WI38 (cell line): Measurements from ENCODE around the gene RAB40C.

Source experiments
- H3K4me3 ChIP-seq: 2 replicates; pipeline ENCODE4 v1.5.1; 2011; ENCODE audit warnings: low read depth, mild to moderate bottlenecking, control low read depth, low read length
- CTCF ChIP-seq: IDR thresholded peaks from 2 replicates; pipeline ENCODE4 v1.5.1; 2012; ENCODE audit warnings: low read depth, mild to moderate bottlenecking, control low read depth, low read length

The RAB40C gene

GRCh38 chr16:589658-590187 is at the start of gene RAB40C:
Gene RAB40C (plus strand): TSS chr16:590066. CDS start chr16:590292, 226 bp downstream.
- H3K4me3 ChIP-seq: peak within 1 kb of the TSS; percentile 87
- no peak for TF ChIP-seq CTCF

GRCh38 chr16:540645-541340 is 49.1 kb upstream of the RAB40C start:
- H3K4me3 ChIP-seq: no peak overlapping the region
- no peak for TF ChIP-seq CTCF

GRCh38 chr16:543301-544164 is 46.3 kb upstream of the RAB40C start:
- H3K4me3 ChIP-seq: no peak overlapping the region
- TF ChIP-seq CTCF: no peak

- TF ChIP-seq CTCF: no peak
These were observed 45.3 kb upstream of the RAB40C start for GRCh38 chr16:544517-544916.

GRCh38 chr16:546909-547770 is 42.7 kb upstream of the RAB40C start:
- H3K4me3 ChIP-seq: no peak overlapping the region
- TF ChIP-seq CTCF: no peak

More at GRCh38 chr16:544517-544916, 45.3 kb upstream of the RAB40C start:
- H3K4me3 ChIP-seq: no peak overlapping the region

- H3K4me3 ChIP-seq: no peak overlapping the region
- TF ChIP-seq CTCF: no peak
These were observed 41.3 kb upstream of the RAB40C start for GRCh38 chr16:548586-548985.
